Spleen (tissue), 11 donors: ENCODE results near the gene SYT3. TPM values are rescaled to one million over a fixed set of nuclear protein-coding genes. Genes with fewer than 3 reads are reported as not detected.

Experiments used
- DNase-seq: peaks from one replicate; pipeline ENCODE4 v3.0.0-alpha.2; 2020
- H3K27ac ChIP-seq, 8 donors: fragments of 200-600 bp; sonication (generic) in 7 of 8; 1 replicate in 4 of 8; 2 replicates in 4 of 8; pipeline versions ENCODE4 v1.5.0 to v1.8.0; 2016 to 2021; ENCODE audit warnings: inconsistent platforms in 4 of 8, mild to moderate bottlenecking in 4 of 8, moderate library complexity in 1 of 8
- H3K27me3 ChIP-seq, 7 donors: fragments of 200-600 bp; sonication (generic) in 6 of 7; replicated peaks in 1 of 7; 1 replicate in 4 of 7; 2 replicates in 3 of 7; pipeline versions ENCODE4 v1.5.0 to v1.8.0; 2016 to 2021; ENCODE audit warnings: inconsistent platforms in 3 of 7, mild to moderate bottlenecking in 1 of 7
- H3K36me3 ChIP-seq, 6 donors: fragments of 200-600 bp; sonication (generic) in 5 of 6; 1 replicate in 4 of 6; 2 replicates in 2 of 6; pipeline versions ENCODE4 v1.5.0 to v1.8.0; 2016 to 2021; ENCODE audit warnings: inconsistent platforms in 2 of 6
- H3K4me1 ChIP-seq, 6 donors: fragments of 200-600 bp; sonication (generic) in 5 of 6; 1 replicate in 3 of 6; 2 replicates in 3 of 6; pipeline versions ENCODE4 v1.5.0 to v1.8.0; 2016 to 2021; ENCODE audit warnings: inconsistent platforms in 3 of 6
- H3K4me3 ChIP-seq, 8 donors: fragments of 200-600 bp; sonication (generic) in 7 of 8; 1 replicate in 4 of 8; 2 replicates in 4 of 8; pipeline versions ENCODE4 v1.5.0 to v1.8.0; 2016 to 2021; ENCODE audit warnings: inconsistent platforms in 4 of 8, mild to moderate bottlenecking in 4 of 8, moderate library complexity in 2 of 8
- H3K9me3 ChIP-seq, 8 donors: fragments of 200-600 bp; sonication (generic) in 7 of 8; 1 replicate in 4 of 8; 2 replicates in 4 of 8; pipeline versions ENCODE4 v1.5.0 to v1.8.0; 2016 to 2021; ENCODE audit warnings: inconsistent platforms in 4 of 8
- POLR2A ChIP-seq, 3 donors: fragments of 450-650 bp; IDR thresholded peaks; one replicate each; pipeline ENCODE4 v1.5.1; 2017; ENCODE audit warnings: antibody characterized with exemption in 3 of 3, mild to moderate bottlenecking in 1 of 3
- POLR2AphosphoS5 ChIP-seq, 3 donors: sonication (generic); formaldehyde crosslinking; IDR thresholded peaks; one replicate each; pipeline ENCODE4 v1.5.1; 2017; ENCODE audit warnings: antibody characterized with exemption in 3 of 3
- WGBS, 5 donors: extraction: QIAGEN DNeasy Blood & Tissue Kit in 3 of 5; methylation state at CpG; one replicate each; pipeline versions ENCODE4 v1.1.5 to v1.1.7; 2013 to 2018; 5-methylcytosine and 5-hydroxymethylcytosine counted together
- intact Hi-C: fragments of 100-400 bp; cut with DNase I; formaldehyde crosslinking; loops from one replicate; pipeline ENCODE4 v1.15.0; 2023; ENCODE audit warnings: low total_unique reads
- polyA plus RNA-seq, 3 donors: library from polyadenylated mRNA; stranded (reverse); fragments of 200-250 nt; gene quantifications; one replicate each; pipeline ENCODE4 v1.2.1, GENCODE V29; 2013
- total RNA-seq, 7 donors: library from RNA; depleted of rRNA in 3 of 7; stranded (reverse); fragments of >200 nt in 3 of 7; fragmentation: NEBNext Ultra II Directional in 4 of 7; extraction: Animal tissue kit (Norgen Biotek cat#: 25700) in 4 of 7; gene quantifications; one replicate each; pipeline versions ENCODE4 v1.1.0 to v1.2.1, GENCODE V29; 2016 to 2021
- TF ChIP-seq, protein P1 (sequence below), 11 experiments: fragments of 200-600 bp in 7 of 11; fragments of 450-650 bp in 4 of 11; sonication (generic) in 4 of 11; IDR thresholded peaks in 8 of 11; conservative IDR thresholded peaks in 3 of 11; 1 replicate in 7 of 11; 2 replicates in 4 of 11; pipeline versions ENCODE4 v1.4.0 to v1.8.0; 2016 to 2021; ENCODE audit warnings: antibody characterized with exemption in 11 of 11, inconsistent platforms in 4 of 11, mild to moderate bottlenecking in 1 of 11
- donor health status: healthy with polysubstance abuse.
- donor health status: DM: no; HTN: no; CAD: no; lungs with moderate emphysema.
- donor health status: DM: no; HTN: no; CAD: no.
- donor health status: Bipolar disorder and iron deficiency.
- donor health status: healthy.
- donor health status: DM: no; HTN: no; CAD: no.
- donor health status: DM: yes; HTN: yes; CAD: no.

Gene SYT3
- total and polyA plus RNA-seq, 10 donors: 0.02 to 0.51 (median 0.24) TPM; not detected in 4

DNA sequence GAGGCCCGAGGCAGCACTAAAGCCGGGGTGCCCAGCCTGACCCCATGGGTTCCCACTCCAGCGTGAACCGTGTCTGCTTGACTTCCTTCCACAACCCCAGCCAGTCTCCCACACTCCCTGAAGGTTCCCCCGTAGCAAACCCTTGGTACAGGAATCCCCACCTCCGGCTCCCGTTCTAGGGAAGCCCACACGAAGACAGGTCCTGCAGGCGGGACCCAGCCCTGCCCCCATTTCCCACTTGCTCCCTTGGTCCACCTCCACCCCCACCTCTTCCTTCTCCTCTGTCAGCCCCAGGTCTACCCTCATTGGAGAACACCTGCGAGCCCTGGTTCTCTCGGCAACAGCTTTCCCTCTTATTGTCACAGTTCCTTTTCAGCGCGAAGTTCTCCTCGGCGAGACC, 33.4 kb upstream of the SYT3 start:
- TF ChIP-seq POLR2A (IDR thresholded peaks at IDR 0.05) (no peak), POLR2AphosphoS5 (IDR thresholded peaks at IDR 0.05) (no peak)
- TF ChIP-seq, protein P1, sequence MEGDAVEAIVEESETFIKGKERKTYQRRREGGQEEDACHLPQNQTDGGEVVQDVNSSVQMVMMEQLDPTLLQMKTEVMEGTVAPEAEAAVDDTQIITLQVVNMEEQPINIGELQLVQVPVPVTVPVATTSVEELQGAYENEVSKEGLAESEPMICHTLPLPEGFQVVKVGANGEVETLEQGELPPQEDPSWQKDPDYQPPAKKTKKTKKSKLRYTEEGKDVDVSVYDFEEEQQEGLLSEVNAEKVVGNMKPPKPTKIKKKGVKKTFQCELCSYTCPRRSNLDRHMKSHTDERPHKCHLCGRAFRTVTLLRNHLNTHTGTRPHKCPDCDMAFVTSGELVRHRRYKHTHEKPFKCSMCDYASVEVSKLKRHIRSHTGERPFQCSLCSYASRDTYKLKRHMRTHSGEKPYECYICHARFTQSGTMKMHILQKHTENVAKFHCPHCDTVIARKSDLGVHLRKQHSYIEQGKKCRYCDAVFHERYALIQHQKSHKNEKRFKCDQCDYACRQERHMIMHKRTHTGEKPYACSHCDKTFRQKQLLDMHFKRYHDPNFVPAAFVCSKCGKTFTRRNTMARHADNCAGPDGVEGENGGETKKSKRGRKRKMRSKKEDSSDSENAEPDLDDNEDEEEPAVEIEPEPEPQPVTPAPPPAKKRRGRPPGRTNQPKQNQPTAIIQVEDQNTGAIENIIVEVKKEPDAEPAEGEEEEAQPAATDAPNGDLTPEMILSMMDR (IDR thresholded peaks at IDR 0.05 in 8 of 11, conservative IDR thresholded peaks at IDR 0.05 in 3 of 11): no peak
- 25 to 29% (median 27%) methylated on average over 15 of the region's 15 CpGs for WGBS, 5 donors
- Histone ChIP-seq H3K4me3 (no peak overlapping the region), H3K27me3 (peaks cover 0 to 88% (median 27%) of the 10 kb centered on the region in 7 donors), H3K27ac (no peak overlapping the region), H3K36me3 (no peaks in the 10 kb centered on the region), H3K4me1 (peaks cover 0 to 2% (median 0%) of the 10 kb centered on the region in 6 donors), H3K9me3 (peaks cover 0 to 18% (median 6%) of the 10 kb centered on the region in 8 donors)
- no peak for DNase-seq
- intact Hi-C loops: no loop called here

DNA sequence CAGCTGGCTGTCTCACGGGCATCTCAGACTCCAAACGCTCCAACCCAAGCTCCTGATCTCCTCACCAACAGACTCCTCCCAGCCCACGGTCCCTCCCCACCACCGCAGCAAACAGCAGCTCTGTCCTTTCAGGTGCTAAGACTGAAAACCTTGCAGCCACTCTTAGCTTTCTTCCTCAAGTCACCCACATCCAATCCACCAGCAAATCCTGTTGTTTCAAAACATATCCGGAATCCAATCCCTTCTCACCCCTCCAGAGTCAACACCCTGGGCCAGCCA, 30.4 kb upstream of the SYT3 start:
- H3K36me3 ChIP-seq: no peaks in the 10 kb centered on the region
- peaks cover 4 to 99% (median 53%) of the 10 kb centered on the region in 7 donors for H3K27me3 ChIP-seq
- TF ChIP-seq POLR2AphosphoS5 (IDR thresholded peaks at IDR 0.05) (no peak), POLR2A (IDR thresholded peaks at IDR 0.05) (no peak)
- TF ChIP-seq, protein P1 (IDR thresholded peaks at IDR 0.05 in 8 of 11, conservative IDR thresholded peaks at IDR 0.05 in 3 of 11): no peak
- no peak for DNase-seq
- intact Hi-C loops: no loop called here
- no peak overlapping the region for H3K27ac ChIP-seq
- H3K9me3 ChIP-seq: no peaks in the 10 kb centered on the region
- 31 to 39% (median 37%) methylated on average over 5 of the region's 5 CpGs for WGBS, 5 donors
- H3K4me1 ChIP-seq: peaks cover 0 to 24% (median 7%) of the 10 kb centered on the region in 6 donors
- H3K4me3 ChIP-seq: no peak overlapping the region

DNA sequence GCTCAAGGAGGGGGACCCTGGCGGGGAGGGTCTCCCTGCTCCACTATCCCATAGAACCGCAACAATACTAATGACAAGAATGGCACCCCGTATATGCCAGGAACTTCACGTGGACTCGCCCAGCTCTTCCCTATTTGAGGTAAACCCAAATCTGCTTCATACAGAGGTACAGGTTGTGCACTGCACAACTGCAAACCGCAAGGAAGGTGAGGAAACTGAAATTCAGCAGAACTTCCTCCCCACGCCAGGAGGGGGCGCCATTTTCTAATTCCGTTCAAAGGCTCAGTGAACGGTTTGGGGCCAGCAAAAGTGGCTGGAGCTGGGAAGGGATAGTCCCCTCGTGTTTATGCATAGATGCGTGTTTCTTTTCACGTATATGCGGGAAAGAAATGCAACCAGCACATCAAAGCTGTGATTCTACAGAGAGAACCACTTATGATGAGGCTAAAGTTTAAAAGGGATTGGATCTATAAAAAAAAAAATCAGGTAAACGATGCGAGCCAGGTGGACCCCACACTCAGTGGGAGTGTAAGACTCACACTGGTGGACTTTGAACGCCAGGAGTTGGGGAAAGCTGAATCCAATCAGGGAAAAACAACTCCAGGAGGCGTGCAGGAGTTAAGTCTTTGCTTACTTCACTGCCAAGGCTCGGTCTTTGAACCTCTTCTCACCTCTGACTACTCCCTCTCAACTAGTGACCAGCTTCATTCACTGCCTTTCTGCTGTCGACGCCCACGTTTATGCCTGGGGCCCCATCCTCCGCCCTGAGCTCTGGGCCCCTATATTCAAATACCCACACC, 29.8 kb upstream of the SYT3 start:
- DNase-seq: no peak
- TF ChIP-seq POLR2AphosphoS5 (IDR thresholded peaks at IDR 0.05): no peak
- TF ChIP-seq, protein P1 (IDR thresholded peaks at IDR 0.05 in 8 of 11, conservative IDR thresholded peaks at IDR 0.05 in 3 of 11): peak; percentile 18 to 79 (median 64)
- 40 to 47% (median 43%) methylated on average over 19 to 23 of the region's 23 CpGs for WGBS, 5 donors
- Histone ChIP-seq H3K4me1 (peaks cover 0 to 24% (median 7%) of the 10 kb centered on the region in 6 donors), H3K9me3 (peaks cover 0 to 1% (median 0%) of the 10 kb centered on the region in 8 donors), H3K27me3 (peaks cover 4 to 99% (median 56%) of the 10 kb centered on the region in 7 donors), H3K36me3 (no peaks in the 10 kb centered on the region), H3K27ac (no peak overlapping the region), H3K4me3 (no peak overlapping the region)
- intact Hi-C loops: no loop called here

DNA sequence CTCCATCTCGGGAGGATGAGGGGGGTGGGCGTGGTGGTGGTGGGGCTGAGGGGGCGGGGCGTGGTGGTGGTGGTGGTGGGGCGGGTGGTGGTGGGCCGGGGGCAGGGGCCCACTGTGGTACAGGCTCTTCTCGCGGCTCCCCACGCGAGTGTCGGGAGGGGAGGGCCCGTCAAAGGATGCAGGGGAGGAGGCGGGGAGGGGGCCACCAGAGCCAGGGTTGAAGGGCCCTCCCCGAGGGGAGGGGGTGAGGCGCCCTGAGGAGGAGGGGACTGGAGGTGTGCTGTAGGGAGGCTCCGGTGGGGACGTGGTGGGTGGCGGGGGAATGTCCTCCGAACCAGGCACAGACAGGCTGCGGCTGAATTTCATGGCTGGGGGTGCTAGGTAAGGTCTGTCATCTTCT, 29.2 kb upstream of the SYT3 start:
- DNase-seq: no peak
- Histone ChIP-seq H3K9me3 (peaks cover 0 to 5% (median 0%) of the 10 kb centered on the region in 8 donors), H3K4me1 (peaks cover 0 to 24% (median 7%) of the 10 kb centered on the region in 6 donors), H3K4me3 (no peak overlapping the region), H3K27me3 (peaks cover 4 to 98% (median 56%) of the 10 kb centered on the region in 7 donors), H3K36me3 (no peaks in the 10 kb centered on the region), H3K27ac (no peak overlapping the region)
- 42 to 58% (median 46%) methylated on average over 8 to 20 of the region's 20 CpGs for WGBS, 5 donors
- TF ChIP-seq, protein P1 (IDR thresholded peaks at IDR 0.05 in 8 of 11, conservative IDR thresholded peaks at IDR 0.05 in 3 of 11): no peak
- no peak for TF ChIP-seq POLR2A (IDR thresholded peaks at IDR 0.05)
- no peak for TF ChIP-seq POLR2AphosphoS5 (IDR thresholded peaks at IDR 0.05)
- intact Hi-C loops: no loop called here
